ENCODE data around the gene USB1. TPM values are rescaled to one million over a fixed set of nuclear protein-coding genes. Genes with fewer than 3 reads are reported as not detected.

USB1 gene
- total RNA-seq, 1 donor from 2014 or later, result 14.9 TPM

DNA sequence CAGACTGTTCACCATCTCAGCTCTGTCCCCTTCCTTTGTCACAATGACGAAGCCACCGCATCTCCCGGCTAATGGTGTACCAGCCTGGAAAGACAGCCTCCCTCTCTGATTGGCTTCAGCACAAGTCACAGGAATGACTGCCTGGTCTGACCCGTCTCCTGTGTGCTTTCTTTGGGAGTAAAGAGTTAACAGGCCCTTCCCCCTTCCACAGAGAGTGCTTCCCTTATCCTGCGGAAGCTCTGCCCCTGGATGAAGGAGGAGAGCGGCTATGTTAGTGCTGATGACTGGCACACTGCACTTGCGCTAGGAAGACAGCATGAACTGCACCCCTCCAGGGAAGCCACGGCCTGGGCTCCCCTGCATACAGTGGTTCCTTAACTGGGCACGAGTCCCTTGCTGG is 11.3 kb downstream of the USB1 start:
- Mint-ChIP-seq H3K27ac (no peak overlapping the region), H3K4me3 (no peak overlapping the region), H3K27me3 (ENCODE audit: insufficient read depth, low read depth) (peaks cover 2% of the 10 kb centered on the region), H3K36me3 (peaks cover 10% of the 10 kb centered on the region), H3K9me3 (no peaks in the 10 kb centered on the region), H3K4me1 (peaks cover 4% of the 10 kb centered on the region)
- H3K79me2 ChIP-seq (ENCODE audit: low read depth), result no peaks in the 10 kb centered on the region
- no peaks in the 10 kb centered on the region for H3K9me3 ChIP-seq (ENCODE audit: low read depth)
- H3K4me1 ChIP-seq, result peaks cover 24% of the 10 kb centered on the region
- no peak overlapping the region for H3K9ac ChIP-seq
- TF ChIP-seq EZH2 (IDR thresholded peaks at IDR 0.05), result no peak
- no peak for TF ChIP-seq CTCF (IDR thresholded peaks at IDR 0.05)
- no peak for TF ChIP-seq EZH2phosphoT487 (IDR thresholded peaks at IDR 0.05)
- peak overlapping the region; percentile 18 for H3K4me3 ChIP-seq
- DNase-seq (ENCODE audit: low spot score), result peak; percentile 52
- no peaks in the 10 kb centered on the region for H4K20me1 ChIP-seq (ENCODE audit: low read depth)
- H2AFZ ChIP-seq (replicated peaks), result peak overlapping the region; percentile 63
- no peaks in the 10 kb centered on the region for H3K36me3 ChIP-seq
- no peaks in the 10 kb centered on the region for H3K27me3 ChIP-seq
- H3K4me2 ChIP-seq, result peak overlapping the region; percentile 61
- H3F3A ChIP-seq (ENCODE audit: low read depth), result peaks cover 9% of the 10 kb centered on the region
- peak overlapping the region; percentile 11 for H3K27ac ChIP-seq

GRCh38 chr16:58013201-58013956 is 12.2 kb downstream of the USB1 start:
- Histone ChIP-seq H4K20me1 (ENCODE audit: low read depth) (no peaks in the 10 kb centered on the region), H3K27ac (no peak overlapping the region), H3K9me3 (ENCODE audit: low read depth) (no peaks in the 10 kb centered on the region), H3K27me3 (no peaks in the 10 kb centered on the region), H2AFZ (replicated peaks) (no peak overlapping the region), H3K79me2 (ENCODE audit: low read depth) (no peaks in the 10 kb centered on the region), H3F3A (ENCODE audit: low read depth) (peaks cover 9% of the 10 kb centered on the region), H3K36me3 (no peaks in the 10 kb centered on the region), H3K4me2 (no peak overlapping the region), H3K4me1 (peaks cover 24% of the 10 kb centered on the region), H3K9ac (no peak overlapping the region), H3K4me3 (no peak overlapping the region)
- TF ChIP-seq CTCF (IDR thresholded peaks at IDR 0.05), result no peak
- no peak for TF ChIP-seq EZH2phosphoT487 (IDR thresholded peaks at IDR 0.05)
- TF ChIP-seq EZH2 (IDR thresholded peaks at IDR 0.05), result no peak
- no peak for DNase-seq (ENCODE audit: low spot score)
- H3K27ac Mint-ChIP-seq, result no peak overlapping the region
- peaks cover 2% of the 10 kb centered on the region for H3K27me3 Mint-ChIP-seq (ENCODE audit: insufficient read depth, low read depth)
- H3K9me3 Mint-ChIP-seq, result no peaks in the 10 kb centered on the region
- no peak overlapping the region for H3K4me3 Mint-ChIP-seq
- peaks cover 4% of the 10 kb centered on the region for H3K4me1 Mint-ChIP-seq
- peaks cover 10% of the 10 kb centered on the region for H3K36me3 Mint-ChIP-seq

GRCh38 chr16:58016840-58017446 is 15.7 kb downstream of the USB1 start:
- H3K27ac ChIP-seq, result no peak overlapping the region
- H2AFZ ChIP-seq (replicated peaks), result no peak overlapping the region
- Mint-ChIP-seq H3K4me1 (peaks cover 10% of the 10 kb centered on the region), H3K9me3 (no peaks in the 10 kb centered on the region), H3K4me3 (no peak overlapping the region), H3K36me3 (no peaks in the 10 kb centered on the region), H3K27ac (no peak overlapping the region), H3K27me3 (ENCODE audit: insufficient read depth, low read depth) (no peaks in the 10 kb centered on the region)
- no peak overlapping the region for H3K9ac ChIP-seq
- H3K4me1 ChIP-seq, result peaks cover 11% of the 10 kb centered on the region
- TF ChIP-seq EZH2 (IDR thresholded peaks at IDR 0.05) (no peak), EZH2phosphoT487 (IDR thresholded peaks at IDR 0.05) (no peak), CTCF (IDR thresholded peaks at IDR 0.05) (no peak)
- peaks cover 6% of the 10 kb centered on the region for H3F3A ChIP-seq (ENCODE audit: low read depth)
- H4K20me1 ChIP-seq (ENCODE audit: low read depth), result peaks cover 3% of the 10 kb centered on the region
- no peak overlapping the region for H3K4me2 ChIP-seq
- H3K79me2 ChIP-seq (ENCODE audit: low read depth), result no peaks in the 10 kb centered on the region
- H3K36me3 ChIP-seq, result no peaks in the 10 kb centered on the region
- H3K27me3 ChIP-seq, result no peaks in the 10 kb centered on the region
- no peaks in the 10 kb centered on the region for H3K9me3 ChIP-seq (ENCODE audit: low read depth)
- no peak for DNase-seq (ENCODE audit: low spot score)
- H3K4me3 ChIP-seq, result no peak overlapping the region
